DLD1 (cell line): Measurements from ENCODE around the gene HSPB7.
"Not testable (repeated sequence)": the region's sequence is repeated elsewhere in the genome, so short reads cannot be mapped to it uniquely, and the experiment has no call there.

Source experiments
- in situ Hi-C: cut with HindIII; loops from 2 replicates; pipeline ENCODE4 v1.10.0; 2017; ENCODE audit warnings: low sequenced_read_pairs

The HSPB7 gene

DNA sequence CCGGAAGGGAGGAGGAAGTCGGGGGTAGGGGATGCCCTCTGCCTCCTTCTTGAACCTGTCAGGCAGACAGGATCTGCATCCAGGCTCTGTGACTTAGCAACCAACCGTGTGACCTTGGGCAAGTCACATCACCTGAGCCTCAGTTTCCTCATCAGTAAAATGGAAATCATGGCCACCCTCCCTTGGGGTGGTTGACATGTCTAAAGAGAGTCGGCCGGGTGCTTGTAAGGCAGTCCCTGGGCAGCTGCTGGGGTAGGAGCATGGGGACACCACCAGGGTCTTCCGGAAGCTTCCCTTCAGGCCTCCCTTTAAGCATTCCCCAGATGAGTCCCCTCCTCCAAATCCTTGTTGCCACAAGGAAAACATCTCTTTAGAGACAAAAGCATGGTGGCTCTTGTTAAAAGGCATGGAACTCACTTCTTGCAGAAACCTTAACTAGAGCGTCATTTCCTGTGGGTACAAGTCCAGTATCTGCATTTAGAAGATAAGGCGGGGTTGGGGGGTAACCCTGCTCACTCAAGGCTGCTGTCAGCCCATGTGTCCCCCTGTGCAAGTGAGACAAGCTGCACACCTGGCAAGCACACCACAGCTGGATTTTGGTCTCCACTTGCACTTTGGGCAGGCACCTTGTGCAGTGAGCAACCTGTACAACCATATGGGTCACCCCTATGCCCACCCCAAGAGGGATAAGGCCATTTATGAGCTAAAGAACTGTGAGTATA is 36.1 kb upstream of the HSPB7 start:
- in situ Hi-C loops = loop anchor here (25.0 kb wide), 1 partner anchor 183 kb away; the partner anchor contains the start of gene CPLANE2

DNA sequence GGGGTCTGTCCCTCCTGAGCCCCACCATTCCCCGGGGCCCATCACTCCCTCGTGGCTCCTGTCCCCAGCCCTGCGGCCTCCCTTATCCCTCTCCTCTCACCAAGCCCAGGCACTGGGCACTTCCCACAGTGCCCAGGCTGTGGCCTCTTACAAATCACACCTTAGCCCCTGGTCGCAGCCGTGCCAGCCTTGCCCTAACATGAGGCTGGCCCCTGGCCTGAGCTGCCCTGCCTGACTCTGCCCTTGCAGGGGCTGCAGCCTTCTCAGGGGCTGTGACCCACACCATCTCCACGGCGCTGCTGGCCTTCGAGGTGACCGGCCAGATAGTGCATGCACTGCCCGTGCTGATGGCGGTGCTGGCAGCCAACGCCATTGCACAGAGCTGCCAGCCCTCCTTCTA is 34.1 kb upstream of the HSPB7 start:
- in situ Hi-C loops = loop anchor here (25.0 kb wide), 1 partner anchor 185 kb away; the partner anchor contains the start of gene CPLANE2

DNA sequence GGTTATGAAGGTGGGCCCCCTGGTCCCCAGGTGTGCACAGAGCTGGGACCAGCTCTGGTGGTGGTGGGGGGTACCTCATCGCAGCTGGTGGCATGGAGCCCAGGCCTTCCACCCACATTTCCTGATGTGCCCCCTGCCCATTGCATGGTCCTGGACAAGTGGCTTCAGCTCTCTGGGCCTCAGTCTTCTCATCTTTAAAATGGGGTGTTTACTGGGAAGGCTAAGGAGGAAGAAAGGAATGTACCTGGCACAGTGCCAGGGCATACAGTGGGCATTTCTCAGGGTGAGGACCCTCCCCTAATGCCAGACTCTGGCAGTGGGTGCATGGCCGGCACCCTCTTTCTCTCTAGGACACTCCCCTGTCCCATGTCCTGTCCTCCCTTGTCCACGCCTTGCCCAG is 33.2 kb upstream of the HSPB7 start:
- in situ Hi-C loops = loop anchor here (25.0 kb wide), 1 partner anchor 186 kb away; the partner anchor contains the start of gene CPLANE2

DNA sequence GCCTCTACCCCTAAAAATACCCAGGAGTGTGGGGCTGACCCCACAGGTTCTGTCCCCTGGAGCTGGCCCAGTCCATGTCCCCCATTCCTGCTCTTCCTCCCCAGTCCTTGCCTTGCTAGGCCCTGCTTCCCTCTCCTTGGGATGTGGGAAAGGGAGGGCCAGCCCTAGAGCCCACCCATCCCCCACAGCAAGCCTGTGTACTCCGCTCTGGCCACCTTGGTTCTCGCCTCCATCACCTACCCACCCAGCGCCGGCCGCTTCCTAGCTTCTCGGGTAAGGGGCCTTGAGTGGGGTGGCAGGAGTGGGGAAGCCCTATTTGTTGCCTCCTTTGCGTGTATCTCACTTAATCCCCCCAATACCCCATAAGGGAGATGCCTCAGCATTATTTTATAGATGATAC is 32.5 kb upstream of the HSPB7 start:
- in situ Hi-C loops = loop anchor here (25.0 kb wide), 1 partner anchor 187 kb away; the partner anchor contains the start of gene CPLANE2

DNA sequence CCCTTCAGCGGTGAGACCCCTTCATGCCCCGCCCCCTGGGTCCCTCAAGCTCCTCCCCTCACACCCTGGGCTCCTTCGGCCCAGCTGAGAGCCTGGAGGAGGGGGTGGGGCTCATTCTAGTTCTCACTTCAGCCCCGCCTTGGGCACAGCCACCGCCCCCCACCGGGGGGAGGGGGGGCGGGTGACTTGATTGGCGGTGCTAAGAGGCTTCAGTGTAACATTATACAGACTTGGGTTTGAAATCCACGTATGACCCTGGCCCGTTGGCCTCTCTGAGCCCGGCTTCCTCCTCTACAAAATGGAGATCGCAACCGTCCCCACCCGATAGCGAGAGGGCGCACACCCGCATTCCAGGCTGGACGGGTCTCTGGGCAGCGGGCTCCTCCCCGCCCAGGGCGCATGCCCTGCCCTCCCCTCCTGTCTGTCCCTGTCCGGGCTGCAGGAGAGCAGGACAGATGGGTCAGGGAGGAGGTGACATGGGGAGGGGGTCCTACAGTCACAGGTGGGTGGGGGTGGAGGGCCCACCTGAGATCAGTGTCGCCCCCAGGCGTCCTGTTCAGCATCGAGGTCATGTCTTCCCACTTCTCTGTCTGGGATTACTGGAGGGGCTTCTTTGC is 30.8 kb upstream of the HSPB7 start:
- in situ Hi-C loops = no loop called here

DNA sequence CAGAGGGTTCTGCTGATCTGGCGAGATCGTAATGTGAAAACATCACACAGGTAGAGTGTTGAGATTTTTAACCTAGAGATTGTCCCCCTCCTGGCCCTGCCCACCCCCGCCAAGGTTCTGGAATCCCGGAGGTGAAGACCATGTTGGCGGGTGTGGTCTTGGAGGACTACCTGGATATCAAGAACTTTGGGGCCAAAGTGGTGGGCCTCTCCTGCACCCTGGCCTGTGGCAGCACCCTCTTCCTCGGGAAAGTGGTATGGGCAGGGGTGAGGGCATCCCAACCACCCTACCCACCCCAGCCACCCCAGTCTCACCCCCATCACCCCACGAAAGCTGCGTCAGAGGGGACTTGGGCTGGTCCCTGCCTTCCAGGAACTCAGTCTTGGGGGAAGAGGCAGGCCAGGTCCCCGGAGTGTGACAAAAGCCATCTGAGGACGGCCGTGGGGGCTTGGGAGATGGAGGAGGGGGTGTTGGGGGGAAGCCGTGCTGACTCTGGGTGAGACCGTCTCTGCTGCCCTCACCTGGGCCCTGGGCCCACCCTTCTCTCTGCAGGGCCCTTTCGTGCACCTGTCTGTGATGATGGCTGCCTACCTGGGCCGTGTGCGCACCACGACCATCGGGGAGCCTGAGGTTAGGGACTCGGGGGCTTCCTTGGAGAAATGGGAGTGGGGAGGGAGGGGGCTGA is 30.1 kb upstream of the HSPB7 start:
- in situ Hi-C loops = no loop called here

DNA sequence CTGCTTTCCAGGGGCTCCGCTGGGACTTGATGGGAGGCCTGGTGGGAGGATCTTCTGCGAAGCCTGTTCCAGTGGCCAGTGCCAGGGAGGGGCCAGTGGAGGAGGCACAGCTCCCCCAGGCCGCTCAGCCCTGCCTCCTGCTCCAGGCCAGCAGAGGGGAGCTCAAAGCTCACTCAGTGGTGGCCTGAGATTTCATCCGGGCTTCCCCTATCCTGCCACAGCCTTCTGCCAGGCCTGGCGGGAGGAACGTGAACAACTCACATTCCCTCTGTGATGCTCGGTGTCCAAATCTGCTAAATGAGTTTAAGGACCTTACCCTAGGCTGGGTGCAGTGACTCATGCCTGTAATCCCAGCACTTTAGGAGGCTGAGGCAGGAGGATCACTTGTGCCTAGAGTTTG is 29.0 kb upstream of the HSPB7 start:
- in situ Hi-C loops = no loop called here

DNA sequence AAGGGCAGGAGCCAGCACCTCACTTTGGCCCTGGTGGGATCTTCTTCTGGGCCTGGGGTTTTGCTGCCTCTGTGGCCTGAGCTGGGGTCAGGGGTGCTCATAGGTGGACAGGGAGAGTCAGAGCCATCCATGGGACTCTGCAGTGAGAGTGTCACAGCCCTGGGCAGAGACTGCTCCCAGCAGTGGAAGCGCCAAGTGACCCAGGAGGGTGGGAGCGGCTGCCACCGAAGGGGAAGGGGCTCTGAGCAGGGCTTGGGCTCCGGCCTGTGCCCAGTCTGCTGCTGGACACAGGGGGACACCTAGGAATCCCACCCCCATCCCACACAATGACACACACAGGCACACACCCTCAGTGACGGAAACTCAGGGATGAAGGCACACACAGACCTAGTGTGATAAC is 26.1 kb upstream of the HSPB7 start:
- in situ Hi-C loops = no loop called here

DNA sequence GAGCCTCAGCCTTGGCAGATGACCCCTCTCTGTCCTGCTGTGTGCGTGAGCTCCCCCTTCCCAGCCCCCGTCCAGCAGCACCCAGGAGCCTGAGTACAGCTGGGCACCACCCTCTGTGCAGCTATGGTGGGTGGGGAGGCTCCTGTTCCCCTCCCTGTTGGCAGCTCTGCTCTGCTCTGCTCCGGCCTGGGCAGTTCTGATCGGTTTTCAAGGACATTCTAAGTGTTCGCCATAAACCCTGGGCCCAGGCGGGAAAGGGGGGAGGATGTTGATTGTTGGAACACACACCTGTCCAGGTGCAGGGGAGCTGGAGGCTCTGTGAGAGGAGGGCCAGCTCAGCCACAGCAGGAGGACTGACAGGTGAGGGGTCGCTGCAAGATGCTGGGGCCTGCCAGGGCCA is 25.7 kb upstream of the HSPB7 start, which contains the start of gene CLCNKB:
Gene CLCNKB (plus strand): TSS at position 262 of the 400 bp plus-strand sequence. CDS start 711 bp downstream, outside the sequence.
- in situ Hi-C loops = no loop called here

DNA sequence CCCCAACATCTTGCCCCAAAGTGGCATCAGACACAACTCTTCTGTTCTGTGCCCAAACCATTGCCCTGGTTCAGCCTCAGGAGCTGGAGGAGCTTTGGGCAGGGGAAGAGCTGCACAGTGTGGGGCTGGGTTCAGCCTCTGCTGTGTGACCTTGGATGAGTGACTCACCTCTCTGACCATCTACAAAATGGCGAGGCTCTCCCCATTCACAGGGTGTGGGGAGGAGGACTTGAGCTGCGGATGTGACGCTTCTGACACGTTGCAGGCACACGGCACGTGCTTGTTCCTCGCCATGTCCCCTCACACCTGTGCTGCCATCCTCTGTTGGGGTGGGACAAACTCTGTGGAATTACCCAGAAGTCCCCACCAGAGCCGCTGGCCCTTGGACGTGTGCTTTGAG is 24.8 kb upstream of the HSPB7 start:
- in situ Hi-C loops = not testable (repeated sequence)

DNA sequence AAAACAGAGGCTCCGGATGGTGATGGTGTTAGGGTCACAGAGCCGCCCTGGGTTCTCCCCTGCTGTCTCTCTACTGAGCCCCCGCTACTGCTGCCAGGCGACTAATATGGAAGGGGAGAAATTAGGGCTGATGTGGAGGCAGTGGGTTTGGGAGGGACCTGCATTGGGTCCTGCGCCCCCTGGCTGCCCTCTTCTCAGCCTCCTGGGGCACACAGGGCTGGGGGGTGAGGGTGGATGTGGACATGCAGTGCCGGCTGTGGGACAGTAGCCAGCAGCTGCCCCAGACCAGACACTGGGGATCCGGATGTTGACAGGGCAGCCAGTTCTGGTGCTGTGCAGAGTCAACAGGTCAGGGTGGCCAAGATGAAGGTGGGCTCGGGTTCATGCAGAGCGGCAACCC is 24.3 kb upstream of the HSPB7 start:
- in situ Hi-C loops = no loop called here

DNA sequence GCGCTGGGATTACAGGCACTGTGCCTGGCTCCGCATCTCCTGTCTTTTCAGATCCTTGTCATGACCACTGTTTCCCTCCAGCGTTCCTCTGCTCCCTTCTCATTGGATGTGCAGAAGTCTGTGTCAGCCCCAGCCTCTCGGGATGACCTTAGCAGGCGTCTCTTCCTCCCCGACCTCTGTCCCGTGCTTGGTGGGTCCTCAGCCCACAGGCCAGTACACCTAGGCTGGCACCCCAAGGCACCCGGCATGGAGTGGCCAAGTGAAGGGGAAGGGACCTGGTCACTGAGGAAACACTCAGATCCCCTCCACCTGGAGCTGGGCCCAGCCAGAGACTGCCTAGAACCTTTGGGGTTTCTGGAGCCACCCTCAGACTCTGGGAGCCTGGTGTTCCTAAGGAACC is 23.4 kb upstream of the HSPB7 start:
- in situ Hi-C loops = no loop called here

DNA sequence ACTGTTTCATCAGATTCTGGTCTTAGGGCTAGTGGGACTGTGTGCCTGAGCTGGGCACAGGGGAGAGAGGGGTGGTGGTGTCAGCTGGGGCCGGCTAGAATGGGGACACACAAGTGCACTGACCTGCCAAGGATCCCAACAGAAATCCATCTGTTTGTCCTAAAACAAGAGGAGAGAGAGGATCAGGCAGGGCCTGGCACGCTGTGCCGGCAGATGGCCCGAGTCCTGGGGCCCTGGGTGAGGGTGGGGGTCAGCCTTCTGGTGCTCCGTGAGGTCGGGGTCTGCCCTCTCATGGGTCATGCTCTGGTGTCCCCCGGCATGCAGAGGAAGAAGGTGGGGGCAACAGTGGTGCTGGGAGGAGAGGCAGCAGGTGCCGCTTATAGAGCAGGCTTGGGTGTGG is 22.0 kb upstream of the HSPB7 start:
- in situ Hi-C loops = not testable (repeated sequence)

DNA sequence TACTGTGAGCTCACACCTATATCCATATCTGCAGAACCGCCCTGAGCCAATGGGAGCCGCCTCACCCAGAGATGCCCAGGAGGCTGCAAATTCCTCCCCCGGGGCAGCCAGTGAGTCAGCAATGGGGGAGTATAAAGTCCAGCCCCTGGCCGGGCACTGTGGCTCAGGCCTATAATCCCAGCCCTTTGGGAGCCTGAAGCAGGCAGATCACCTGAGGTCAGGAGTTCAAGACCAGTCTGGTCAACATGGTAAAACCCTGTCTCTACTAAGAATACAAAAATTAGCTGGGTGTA is 20.7 kb upstream of the HSPB7 start:
- in situ Hi-C loops = no loop called here

DNA sequence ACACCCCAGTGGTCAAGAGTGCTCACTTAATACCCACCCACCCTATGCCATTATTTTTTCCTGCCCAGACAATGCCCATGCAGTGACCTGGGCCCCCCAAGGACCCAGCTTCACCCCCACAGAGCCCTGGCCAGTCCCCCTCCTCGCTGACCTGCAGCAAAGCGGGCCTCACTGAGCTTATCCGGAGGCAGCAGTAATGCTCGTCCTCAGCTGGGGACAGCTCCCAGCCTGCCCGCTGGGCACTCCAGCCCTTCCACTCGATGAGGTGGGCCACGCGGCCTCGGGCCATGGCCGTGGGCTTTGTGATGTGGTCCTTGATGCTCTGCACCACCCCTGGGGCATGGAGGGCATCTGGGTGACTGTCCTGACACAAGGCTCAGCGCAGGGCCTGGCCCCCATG is 18.6 kb upstream of the HSPB7 start:
- in situ Hi-C loops = not testable (repeated sequence)

DNA sequence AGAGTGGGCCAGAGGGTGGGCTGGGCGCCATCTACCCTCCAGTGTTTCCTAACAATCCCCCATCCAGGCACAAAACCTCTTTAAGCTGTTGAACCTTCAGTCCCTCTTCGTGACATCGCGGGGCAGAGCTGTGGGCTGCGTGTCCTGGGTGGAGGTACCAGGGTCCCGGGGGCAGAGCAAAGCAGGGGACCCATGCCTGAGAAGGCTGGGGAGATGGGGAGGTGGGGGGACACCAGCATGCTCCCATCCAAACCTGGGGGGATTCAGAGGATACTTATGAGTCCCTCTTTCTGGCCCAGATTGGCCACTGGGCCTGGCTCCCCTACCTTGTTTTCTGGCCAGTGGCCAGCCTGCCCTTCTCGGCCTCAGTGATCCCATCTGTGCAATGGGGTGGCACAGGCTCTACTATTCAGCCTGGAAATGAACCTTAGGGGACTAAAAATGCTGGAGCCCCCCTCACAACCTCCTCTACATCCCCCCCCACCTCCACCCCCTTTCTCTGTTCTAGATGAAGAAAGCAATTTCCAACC is 15.3 kb upstream of the HSPB7 start:
- in situ Hi-C loops = not testable (repeated sequence)

DNA sequence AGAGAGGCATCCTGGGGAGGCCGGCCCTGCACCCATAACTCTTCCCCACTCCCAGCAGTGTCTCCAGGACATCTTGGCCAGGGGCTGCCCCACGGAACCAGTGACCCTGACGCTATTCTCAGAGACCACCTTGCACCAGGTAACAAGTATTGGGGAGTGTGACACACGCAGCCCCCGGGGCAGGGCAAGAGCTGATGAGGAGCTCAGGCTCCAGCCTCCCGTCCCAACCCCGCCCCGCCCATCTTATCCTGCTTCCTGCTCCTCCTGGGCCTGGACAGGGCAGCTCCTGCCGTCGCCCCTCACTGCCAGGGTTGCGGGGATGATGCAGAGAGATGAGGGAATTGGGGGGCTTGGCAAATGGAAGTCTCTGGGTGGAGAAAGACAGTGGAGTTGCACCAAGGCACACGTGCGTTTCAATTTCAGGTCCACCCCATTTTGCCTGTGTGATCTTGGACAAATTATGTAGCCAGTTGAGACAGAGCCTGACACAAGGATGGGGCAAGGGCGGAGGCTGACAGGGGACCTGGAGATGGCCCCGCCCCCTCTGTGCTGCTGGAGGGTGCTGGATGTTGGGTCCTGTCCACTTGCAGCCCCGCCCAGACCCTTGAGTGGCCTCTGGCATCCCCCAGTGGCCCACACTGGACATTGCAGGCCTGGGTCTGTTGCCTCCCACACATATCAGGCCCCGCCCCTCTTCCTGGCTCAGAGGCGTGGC is 14.7 kb upstream of the HSPB7 start:
- in situ Hi-C loops = no loop called here

DNA sequence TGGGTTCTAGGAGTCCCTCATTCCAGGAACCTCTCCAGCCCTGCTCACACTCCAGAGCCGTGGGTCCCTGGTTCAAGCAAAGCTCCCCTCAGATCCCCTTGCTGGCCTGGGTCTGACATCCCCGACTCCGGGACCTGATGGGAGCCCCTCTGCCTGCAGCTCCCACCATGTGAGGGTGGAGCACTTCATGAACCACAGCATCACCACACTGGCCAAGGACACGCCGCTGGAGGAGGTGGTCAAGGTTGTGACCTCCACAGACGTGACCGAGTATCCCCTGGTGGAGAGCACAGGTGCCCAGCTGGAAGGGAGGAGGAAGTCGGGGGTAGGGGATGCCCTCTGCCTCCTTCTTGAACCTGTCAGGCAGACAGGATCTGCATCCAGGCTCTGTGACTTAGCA is 13.7 kb upstream of the HSPB7 start:
- in situ Hi-C loops = no loop called here

DNA sequence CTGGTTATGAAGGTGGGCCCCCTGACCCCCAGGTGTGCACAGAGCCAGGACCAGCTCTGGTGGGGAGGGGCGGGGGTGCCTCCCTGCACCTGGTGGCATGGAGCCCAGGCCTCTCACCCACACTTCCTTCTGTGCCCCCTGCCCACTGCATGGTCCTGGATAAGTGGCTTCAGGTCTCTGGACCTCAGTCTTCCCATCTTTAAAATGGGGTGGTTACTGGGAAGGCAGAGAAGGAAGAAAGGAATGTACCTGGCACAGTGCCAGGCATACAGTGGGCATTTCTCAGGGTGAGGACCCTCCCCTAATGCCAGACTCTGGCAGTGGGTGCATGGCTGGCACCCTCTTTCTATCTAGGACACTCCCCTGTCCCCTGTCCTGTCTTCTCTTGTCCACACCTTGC is 11.4 kb upstream of the HSPB7 start:
- in situ Hi-C loops = no loop called here

DNA sequence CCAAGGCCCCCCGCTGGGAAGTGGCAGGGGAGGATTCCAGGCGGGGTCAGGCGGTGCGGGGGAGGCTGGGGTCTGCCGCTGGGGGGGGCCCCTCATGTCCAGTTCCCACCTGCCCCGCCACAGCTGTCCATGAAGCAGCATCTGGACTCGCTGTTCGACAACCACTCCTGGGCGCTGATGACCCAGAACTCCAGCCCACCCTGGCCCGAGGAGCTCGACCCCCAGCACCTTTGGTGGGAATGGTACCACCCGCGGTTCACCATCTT is 11.1 kb upstream of the HSPB7 start:
- in situ Hi-C loops = not testable (repeated sequence)

DNA sequence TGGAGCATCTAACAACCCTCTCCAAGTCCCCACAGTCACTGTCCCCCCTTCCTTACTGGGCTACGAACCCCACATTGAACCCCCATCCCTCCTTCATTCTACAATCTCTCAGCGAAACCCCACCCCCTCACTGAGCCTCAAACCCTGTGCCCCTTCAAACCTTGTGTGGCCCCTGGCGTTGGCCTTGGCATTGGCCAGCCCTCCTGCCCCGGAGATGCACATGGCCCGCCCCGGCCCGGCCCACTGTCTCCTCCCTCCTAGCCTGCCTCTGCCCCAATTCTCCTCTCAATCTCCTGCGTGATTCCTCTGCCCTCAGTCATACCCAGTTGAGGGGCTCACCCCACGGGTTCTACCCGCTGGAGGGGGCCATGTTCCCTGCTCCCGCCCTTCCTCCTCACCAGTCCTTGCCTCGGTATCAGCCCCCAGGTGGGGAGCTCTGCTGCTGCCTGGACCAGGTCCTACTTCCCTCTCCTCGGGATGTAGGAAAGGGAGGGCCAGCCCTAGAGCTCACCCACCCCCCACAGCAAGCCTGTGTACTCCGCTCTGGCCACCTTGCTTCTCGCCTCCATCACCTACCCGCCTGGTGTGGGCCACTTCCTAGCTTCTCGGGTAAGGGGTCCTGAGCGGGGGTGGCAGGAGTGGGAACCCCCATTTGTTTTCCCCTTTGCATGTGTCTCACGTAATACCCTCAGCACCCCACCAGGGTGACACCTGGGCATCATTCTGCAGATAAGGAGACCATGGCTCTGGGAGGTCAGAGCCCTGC is 10.6 kb upstream of the HSPB7 start:
- in situ Hi-C loops = no loop called here
